Measurements from ENCODE around the gene GTF3C4.

GTF3C4 gene

GRCh38 chr9:132674485-132674884 lies 4.2 kb downstream of the GTF3C4 start:
- no peaks in the 10 kb centered on the region for H3K27me3 ChIP-seq (ENCODE audit: insufficient read depth, insufficient read length)
- peaks cover 38% of the 10 kb centered on the region for H3K36me3 ChIP-seq (ENCODE audit: insufficient read depth, insufficient read length, low read length)
- TF ChIP-seq YY1 (IDR thresholded peaks at IDR 0.05; ENCODE audit: insufficient read depth, insufficient read length): no peak
- TF ChIP-seq SUZ12 (IDR thresholded peaks at IDR 0.05; ENCODE audit: extremely low read depth, insufficient read depth, insufficient read length): no peak
- TF ChIP-seq ZNF274 (IDR thresholded peaks at IDR 0.05; ENCODE audit: low read depth, low read length): no peak
- no peaks in the 10 kb centered on the region for H3K4me1 ChIP-seq (ENCODE audit: insufficient read depth, insufficient read length)
- no peak overlapping the region for H3K4me3 ChIP-seq (ENCODE audit: insufficient read length, low read depth)
- H3K9me3 ChIP-seq (ENCODE audit: insufficient read depth, low read length): peaks cover 10% of the 10 kb centered on the region; the same call in 1 of the 2 replicates
- no peak overlapping the region for H3K9ac ChIP-seq (ENCODE audit: insufficient read length, low read depth)
- DNase-seq (ENCODE audit: low read depth, low spot score): no peak

- H3K4me3 ChIP-seq (ENCODE audit: insufficient read length, low read depth): no peak overlapping the region
- no peak overlapping the region for H3K9ac ChIP-seq (ENCODE audit: insufficient read length, low read depth)
- no peaks in the 10 kb centered on the region for H3K27me3 ChIP-seq (ENCODE audit: insufficient read depth, insufficient read length)
- peaks cover 59% of the 10 kb centered on the region for H3K36me3 ChIP-seq (ENCODE audit: insufficient read depth, insufficient read length, low read length)
- no peak for DNase-seq (ENCODE audit: low read depth, low spot score)
- no peaks in the 10 kb centered on the region for H3K4me1 ChIP-seq (ENCODE audit: insufficient read depth, insufficient read length)
- TF ChIP-seq SUZ12 (IDR thresholded peaks at IDR 0.05; ENCODE audit: extremely low read depth, insufficient read depth, insufficient read length) (no peak), YY1 (IDR thresholded peaks at IDR 0.05; ENCODE audit: insufficient read depth, insufficient read length) (no peak), ZNF274 (IDR thresholded peaks at IDR 0.05; ENCODE audit: low read depth, low read length) (no peak)
- H3K9me3 ChIP-seq (ENCODE audit: insufficient read depth, low read length): no peaks in the 10 kb centered on the region
These were observed 7.7 kb downstream of the GTF3C4 start for GRCh38 chr9:132677976-132678375.

GRCh38 chr9:132679946-132680625 lies 9.8 kb downstream of the GTF3C4 start:
- Histone ChIP-seq H3K9ac (ENCODE audit: insufficient read length, low read depth) (no peak overlapping the region), H3K4me3 (ENCODE audit: insufficient read length, low read depth) (no peak overlapping the region), H3K4me1 (ENCODE audit: insufficient read depth, insufficient read length) (no peaks in the 10 kb centered on the region), H3K27me3 (ENCODE audit: insufficient read depth, insufficient read length) (no peaks in the 10 kb centered on the region), H3K9me3 (ENCODE audit: insufficient read depth, low read length) (no peaks in the 10 kb centered on the region), H3K36me3 (ENCODE audit: insufficient read depth, insufficient read length, low read length) (peaks cover 78% of the 10 kb centered on the region)
- DNase-seq (ENCODE audit: low read depth, low spot score): no peak
- no peak for TF ChIP-seq ZNF274 (IDR thresholded peaks at IDR 0.05; ENCODE audit: low read depth, low read length)
- TF ChIP-seq SUZ12 (IDR thresholded peaks at IDR 0.05; ENCODE audit: extremely low read depth, insufficient read depth, insufficient read length): no peak
- TF ChIP-seq YY1 (IDR thresholded peaks at IDR 0.05; ENCODE audit: insufficient read depth, insufficient read length): no peak

- no peak overlapping the region for H3K9ac ChIP-seq (ENCODE audit: insufficient read length, low read depth)
- H3K36me3 ChIP-seq (ENCODE audit: insufficient read depth, insufficient read length, low read length): peaks cover 92% of the 10 kb centered on the region
- H3K27me3 ChIP-seq (ENCODE audit: insufficient read depth, insufficient read length): no peaks in the 10 kb centered on the region
- DNase-seq (ENCODE audit: low read depth, low spot score): no peak
- TF ChIP-seq YY1 (IDR thresholded peaks at IDR 0.05; ENCODE audit: insufficient read depth, insufficient read length): no peak
- no peak for TF ChIP-seq SUZ12 (IDR thresholded peaks at IDR 0.05; ENCODE audit: extremely low read depth, insufficient read depth, insufficient read length)
- TF ChIP-seq ZNF274 (IDR thresholded peaks at IDR 0.05; ENCODE audit: low read depth, low read length): no peak
- no peaks in the 10 kb centered on the region for H3K4me1 ChIP-seq (ENCODE audit: insufficient read depth, insufficient read length)
- no peaks in the 10 kb centered on the region for H3K9me3 ChIP-seq (ENCODE audit: insufficient read depth, low read length)
- H3K4me3 ChIP-seq (ENCODE audit: insufficient read length, low read depth): no peak overlapping the region
These were observed 11.3 kb downstream of the GTF3C4 start for GRCh38 chr9:132681561-132681960.

GRCh38 chr9:132683873-132684272 lies 13.6 kb downstream of the GTF3C4 start:
- TF ChIP-seq ZNF274 (IDR thresholded peaks at IDR 0.05; ENCODE audit: low read depth, low read length) (no peak), SUZ12 (IDR thresholded peaks at IDR 0.05; ENCODE audit: extremely low read depth, insufficient read depth, insufficient read length) (no peak), YY1 (IDR thresholded peaks at IDR 0.05; ENCODE audit: insufficient read depth, insufficient read length) (no peak)
- peaks cover 95% of the 10 kb centered on the region for H3K36me3 ChIP-seq (ENCODE audit: insufficient read depth, insufficient read length, low read length)
- DNase-seq (ENCODE audit: low read depth, low spot score): no peak

DNA sequence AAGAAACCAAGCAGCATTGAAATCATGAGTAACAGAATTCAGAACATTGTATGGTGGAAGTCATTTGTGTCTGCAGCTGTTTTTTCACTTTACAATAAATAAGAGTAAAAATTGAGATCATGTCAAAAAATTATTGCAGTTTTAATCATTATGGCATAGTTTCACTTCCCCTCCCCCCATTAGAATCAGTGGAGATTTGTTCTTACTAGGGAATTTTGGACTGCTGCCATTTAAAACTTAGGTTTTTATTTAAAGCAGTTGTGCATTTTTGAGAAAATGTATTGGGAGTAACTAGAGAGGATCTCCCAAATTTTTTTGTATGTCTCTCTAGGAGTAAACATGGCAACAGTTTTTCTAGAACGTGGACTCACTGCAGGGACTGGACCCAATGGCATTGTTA lies 20.4 kb downstream of the GTF3C4 start:
- 0 out of 2 replicates have a peak, but pooled peaks cover 4% of the 10 kb centered on the region for H3K9me3 ChIP-seq (ENCODE audit: insufficient read depth, low read length)
- H3K36me3 ChIP-seq (ENCODE audit: insufficient read depth, insufficient read length, low read length): peaks cover 58% of the 10 kb centered on the region
- H3K4me3 ChIP-seq (ENCODE audit: insufficient read length, low read depth): no peak overlapping the region
- TF ChIP-seq ZNF274 (IDR thresholded peaks at IDR 0.05; ENCODE audit: low read depth, low read length): no peak
- TF ChIP-seq SUZ12 (IDR thresholded peaks at IDR 0.05; ENCODE audit: extremely low read depth, insufficient read depth, insufficient read length): no peak
- TF ChIP-seq YY1 (IDR thresholded peaks at IDR 0.05; ENCODE audit: insufficient read depth, insufficient read length): no peak
- no peak overlapping the region for H3K9ac ChIP-seq (ENCODE audit: insufficient read length, low read depth)
- H3K27me3 ChIP-seq (ENCODE audit: insufficient read depth, insufficient read length): no peaks in the 10 kb centered on the region
- no peak for DNase-seq (ENCODE audit: low read depth, low spot score)
- no peaks in the 10 kb centered on the region for H3K4me1 ChIP-seq (ENCODE audit: insufficient read depth, insufficient read length)

More at GRCh38 chr9:132683873-132684272, 13.6 kb downstream of the GTF3C4 start:
- Histone ChIP-seq H3K4me3 (ENCODE audit: insufficient read length, low read depth) (no peak overlapping the region), H3K27me3 (ENCODE audit: insufficient read depth, insufficient read length) (no peaks in the 10 kb centered on the region), H3K9me3 (ENCODE audit: insufficient read depth, low read length) (no peaks in the 10 kb centered on the region), H3K4me1 (ENCODE audit: insufficient read depth, insufficient read length) (no peaks in the 10 kb centered on the region), H3K9ac (ENCODE audit: insufficient read length, low read depth) (no peak overlapping the region)

DNA sequence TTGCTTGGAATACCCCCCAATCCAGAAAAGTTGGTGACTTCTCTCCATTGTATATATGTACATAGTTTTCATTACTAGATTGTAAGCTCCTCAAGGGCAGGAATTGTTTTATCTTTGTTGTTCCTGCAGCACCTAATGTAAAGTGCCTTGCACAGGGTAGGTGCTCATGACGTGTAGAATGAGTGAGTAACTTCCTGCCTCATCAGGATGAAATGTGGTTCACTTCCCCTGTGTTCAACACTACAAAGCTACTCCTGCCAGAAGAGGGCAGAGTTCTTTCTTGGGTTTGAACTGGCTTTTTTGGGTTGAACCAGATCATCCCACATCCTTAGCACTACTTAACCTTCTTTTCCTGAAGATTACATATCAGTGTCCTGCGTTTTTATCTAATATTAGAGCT lies 23.9 kb downstream of the GTF3C4 start:
- H3K9ac ChIP-seq (ENCODE audit: insufficient read length, low read depth): no peak overlapping the region
- TF ChIP-seq ZNF274 (IDR thresholded peaks at IDR 0.05; ENCODE audit: low read depth, low read length) (no peak), YY1 (IDR thresholded peaks at IDR 0.05; ENCODE audit: insufficient read depth, insufficient read length) (no peak), SUZ12 (IDR thresholded peaks at IDR 0.05; ENCODE audit: extremely low read depth, insufficient read depth, insufficient read length) (no peak)
- H3K4me3 ChIP-seq (ENCODE audit: insufficient read length, low read depth): no peak overlapping the region
- peaks cover 27% of the 10 kb centered on the region for H3K36me3 ChIP-seq (ENCODE audit: insufficient read depth, insufficient read length, low read length)
- H3K4me1 ChIP-seq (ENCODE audit: insufficient read depth, insufficient read length): no peaks in the 10 kb centered on the region
- H3K9me3 ChIP-seq (ENCODE audit: insufficient read depth, low read length): peaks cover 28% of the 10 kb centered on the region
- H3K27me3 ChIP-seq (ENCODE audit: insufficient read depth, insufficient read length): no peaks in the 10 kb centered on the region
- no peak for DNase-seq (ENCODE audit: low read depth, low spot score)
